ENCODE results near the gene SMCP. TPM values are rescaled to one million over a fixed set of nuclear protein-coding genes. Genes with fewer than 3 reads are reported as not detected.

The SMCP gene
- total RNA-seq, 1 donor from 2014 or later: not detected

GRCh38 chr1:152919071-152919470, 40.9 kb downstream of the SMCP start:
- H3K27me3 Mint-ChIP-seq (ENCODE audit: unreplicated experiment): no peaks in the 10 kb centered on the region
- no peaks in the 10 kb centered on the region for H3K9me3 Mint-ChIP-seq (ENCODE audit: unreplicated experiment)
- DNase-seq (ENCODE audit: low spot score): no peak
- no peak for TF ChIP-seq CTCF (IDR thresholded peaks at IDR 0.05; ENCODE audit: unreplicated experiment)
- no peak overlapping the region for H3K4me3 Mint-ChIP-seq (ENCODE audit: unreplicated experiment)
- H3K27ac Mint-ChIP-seq (ENCODE audit: unreplicated experiment): no peak overlapping the region
- no peaks in the 10 kb centered on the region for H3K4me1 Mint-ChIP-seq (ENCODE audit: unreplicated experiment)
- H3K36me3 Mint-ChIP-seq (ENCODE audit: low read depth, unreplicated experiment): no peaks in the 10 kb centered on the region

- no peaks in the 10 kb centered on the region for H3K9me3 Mint-ChIP-seq (ENCODE audit: unreplicated experiment)
- no peak for DNase-seq (ENCODE audit: low spot score)
Measured at GRCh38 chr1:152924191-152924590, 46.1 kb downstream of the SMCP start.

GRCh38 chr1:152926091-152926490, 48.0 kb downstream of the SMCP start:
- TF ChIP-seq CTCF (IDR thresholded peaks at IDR 0.05; ENCODE audit: unreplicated experiment): no peak
- H3K9me3 Mint-ChIP-seq (ENCODE audit: unreplicated experiment): no peaks in the 10 kb centered on the region
- no peaks in the 10 kb centered on the region for H3K4me1 Mint-ChIP-seq (ENCODE audit: unreplicated experiment)
- no peak for DNase-seq (ENCODE audit: low spot score)
- no peak overlapping the region for H3K4me3 Mint-ChIP-seq (ENCODE audit: unreplicated experiment)
- no peaks in the 10 kb centered on the region for H3K27me3 Mint-ChIP-seq (ENCODE audit: unreplicated experiment)
- H3K27ac Mint-ChIP-seq (ENCODE audit: unreplicated experiment): no peak overlapping the region
- H3K36me3 Mint-ChIP-seq (ENCODE audit: low read depth, unreplicated experiment): peaks cover 4% of the 10 kb centered on the region

More at GRCh38 chr1:152924191-152924590, 46.1 kb downstream of the SMCP start:
- no peak for TF ChIP-seq CTCF (IDR thresholded peaks at IDR 0.05; ENCODE audit: unreplicated experiment)
- H3K27me3 Mint-ChIP-seq (ENCODE audit: unreplicated experiment): no peaks in the 10 kb centered on the region
- peaks cover 4% of the 10 kb centered on the region for H3K36me3 Mint-ChIP-seq (ENCODE audit: low read depth, unreplicated experiment)
- H3K4me3 Mint-ChIP-seq (ENCODE audit: unreplicated experiment): no peak overlapping the region
- no peak overlapping the region for H3K27ac Mint-ChIP-seq (ENCODE audit: unreplicated experiment)
- no peaks in the 10 kb centered on the region for H3K4me1 Mint-ChIP-seq (ENCODE audit: unreplicated experiment)

GRCh38 chr1:152928671-152929070, 50.5 kb downstream of the SMCP start:
- H3K9me3 Mint-ChIP-seq (ENCODE audit: unreplicated experiment): no peaks in the 10 kb centered on the region
- no peak for DNase-seq (ENCODE audit: low spot score)

More at GRCh38 chr1:152928671-152929070, 50.5 kb downstream of the SMCP start:
- Mint-ChIP-seq H3K27me3 (ENCODE audit: unreplicated experiment) (no peaks in the 10 kb centered on the region), H3K27ac (ENCODE audit: unreplicated experiment) (no peak overlapping the region), H3K36me3 (ENCODE audit: low read depth, unreplicated experiment) (peaks cover 4% of the 10 kb centered on the region), H3K4me1 (ENCODE audit: unreplicated experiment) (no peaks in the 10 kb centered on the region), H3K4me3 (ENCODE audit: unreplicated experiment) (no peak overlapping the region)
- TF ChIP-seq CTCF (IDR thresholded peaks at IDR 0.05; ENCODE audit: unreplicated experiment): no peak

All from endothelial cell (in vitro differentiated cells).